Epithelial cell of esophagus (primary cell): ENCODE measurements around the gene SHROOM1.

Experiments
- DNase-seq: peaks from one replicate; pipeline ENCODE4 v3.0.0; 2010; ENCODE audit warnings: low read depth
- H3K4me3 ChIP-seq: 2 replicates; pipeline ENCODE4 v1.5.1; 2011; ENCODE audit warnings: mild to moderate bottlenecking, low read length, control low read depth
- TF ChIP-seq, protein P1 (sequence below): IDR thresholded peaks from 2 replicates; pipeline ENCODE4 v1.5.1; 2011; ENCODE audit warnings: low read depth, mild to moderate bottlenecking, low read length, control low read depth, inconsistent platforms; ENCODE audit not compliant: insufficient read depth; ENCODE audit errors: missing control alignments

Gene SHROOM1

DNA sequence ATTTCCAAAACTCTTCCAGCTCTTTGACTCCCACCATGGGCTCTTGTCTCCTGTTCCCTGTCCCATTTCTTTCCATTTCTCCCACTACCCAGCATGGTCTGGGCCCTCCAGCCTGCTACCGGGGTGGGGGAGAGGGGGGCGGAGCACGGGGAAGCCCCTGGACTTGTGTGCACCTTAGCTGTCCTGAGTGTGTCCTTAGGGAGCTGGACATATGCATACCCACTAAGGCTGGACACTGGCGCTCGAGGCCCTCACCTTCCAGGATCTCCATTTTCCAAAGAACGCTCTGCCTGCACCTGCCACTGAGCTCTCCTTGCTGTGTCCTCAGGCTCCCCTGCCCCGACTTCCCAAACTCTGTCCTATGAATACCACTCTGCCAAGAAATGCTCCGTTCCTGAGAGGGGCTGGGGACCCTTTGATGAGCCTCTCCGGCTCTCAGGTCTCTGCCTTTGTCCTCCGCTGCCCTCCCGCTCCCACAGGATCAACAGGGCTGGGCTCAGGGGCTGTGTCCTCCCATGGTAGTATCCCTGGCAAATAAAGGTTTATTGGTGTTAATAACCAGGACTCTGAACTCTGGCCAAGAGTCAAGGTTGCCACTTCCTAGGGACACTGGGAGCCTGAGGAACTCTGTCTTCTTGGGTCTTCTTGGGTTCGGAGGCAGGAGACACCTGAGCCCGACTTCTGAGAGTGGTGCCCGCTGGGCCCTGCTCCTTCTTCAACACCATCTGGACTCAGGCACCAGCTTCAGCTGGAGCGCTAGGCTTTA, 831 bp upstream of the SHROOM1 start:
- H3K4me3 ChIP-seq: no peak overlapping the region
- no peak for DNase-seq
- TF ChIP-seq, protein P1, sequence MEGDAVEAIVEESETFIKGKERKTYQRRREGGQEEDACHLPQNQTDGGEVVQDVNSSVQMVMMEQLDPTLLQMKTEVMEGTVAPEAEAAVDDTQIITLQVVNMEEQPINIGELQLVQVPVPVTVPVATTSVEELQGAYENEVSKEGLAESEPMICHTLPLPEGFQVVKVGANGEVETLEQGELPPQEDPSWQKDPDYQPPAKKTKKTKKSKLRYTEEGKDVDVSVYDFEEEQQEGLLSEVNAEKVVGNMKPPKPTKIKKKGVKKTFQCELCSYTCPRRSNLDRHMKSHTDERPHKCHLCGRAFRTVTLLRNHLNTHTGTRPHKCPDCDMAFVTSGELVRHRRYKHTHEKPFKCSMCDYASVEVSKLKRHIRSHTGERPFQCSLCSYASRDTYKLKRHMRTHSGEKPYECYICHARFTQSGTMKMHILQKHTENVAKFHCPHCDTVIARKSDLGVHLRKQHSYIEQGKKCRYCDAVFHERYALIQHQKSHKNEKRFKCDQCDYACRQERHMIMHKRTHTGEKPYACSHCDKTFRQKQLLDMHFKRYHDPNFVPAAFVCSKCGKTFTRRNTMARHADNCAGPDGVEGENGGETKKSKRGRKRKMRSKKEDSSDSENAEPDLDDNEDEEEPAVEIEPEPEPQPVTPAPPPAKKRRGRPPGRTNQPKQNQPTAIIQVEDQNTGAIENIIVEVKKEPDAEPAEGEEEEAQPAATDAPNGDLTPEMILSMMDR: no peak

DNA sequence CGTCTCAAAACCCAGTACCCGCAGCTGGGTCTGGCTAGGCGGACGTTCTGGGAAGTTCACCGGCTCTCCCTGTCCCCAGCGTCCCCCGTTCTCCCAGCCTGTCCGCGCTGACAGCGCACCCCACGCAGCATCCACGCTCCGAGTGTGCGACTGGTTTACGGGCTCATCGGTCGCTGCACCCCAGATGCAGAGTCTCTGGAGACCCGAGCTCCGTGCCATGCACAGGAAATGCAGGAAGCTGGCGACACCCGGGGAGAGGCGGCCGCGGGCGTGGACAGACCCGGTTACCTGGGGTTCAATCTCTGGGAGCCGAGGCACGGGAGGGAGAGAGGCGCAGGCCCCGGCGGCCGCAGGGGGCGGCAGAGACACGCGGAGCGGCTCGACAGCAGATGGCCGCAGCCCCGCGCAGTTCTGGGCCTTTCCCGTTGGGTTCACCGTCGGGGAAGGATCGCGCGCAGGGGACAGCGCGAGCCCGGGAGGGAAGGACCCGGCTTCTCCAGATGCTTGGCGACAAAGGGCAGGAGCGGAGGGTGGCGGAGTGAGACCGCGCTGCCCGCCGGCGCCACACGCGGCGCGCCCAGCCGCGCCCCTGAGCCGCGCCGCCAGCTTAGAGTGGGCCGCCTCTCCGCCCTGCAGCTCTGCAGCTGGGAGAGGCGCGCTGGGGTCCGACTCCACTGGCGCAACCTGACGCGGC, 558 bp downstream of the SHROOM1 start:
- TF ChIP-seq, protein P1: peak; percentile 65
- peak overlapping the region; percentile 48 for H3K4me3 ChIP-seq
- DNase-seq: peak; percentile 71

DNA sequence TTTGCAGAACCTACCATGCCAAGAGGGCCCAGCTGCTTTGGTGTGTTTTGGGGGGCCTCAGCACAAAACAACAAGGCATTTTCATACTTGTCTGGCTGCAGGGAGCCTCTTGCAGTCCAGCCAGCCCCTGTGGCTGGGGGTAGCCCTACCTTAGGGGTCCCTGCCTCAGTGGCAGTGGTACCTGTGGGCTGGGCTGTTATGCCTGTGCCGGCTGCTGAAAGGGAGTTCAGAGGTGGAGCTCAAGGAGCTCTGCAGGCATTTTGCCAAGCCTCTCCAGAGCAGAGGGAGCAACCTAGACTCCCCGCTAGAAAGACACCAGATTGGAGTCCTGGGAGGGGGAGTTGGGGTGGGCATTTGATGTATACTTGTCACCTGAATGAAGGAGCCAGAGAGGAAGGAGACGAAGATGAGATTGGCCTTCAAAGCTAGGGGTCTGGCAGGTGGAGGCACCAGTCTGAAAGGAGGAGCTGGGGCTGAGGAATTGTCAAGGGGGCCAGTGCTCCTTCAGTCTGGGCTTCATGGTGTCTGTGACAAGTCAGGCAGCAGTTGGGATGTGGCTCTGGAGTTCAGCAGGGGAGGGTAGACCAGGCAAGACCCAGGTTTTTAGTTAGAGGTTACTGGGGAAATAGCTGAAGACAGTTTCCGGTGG, 1.5 kb downstream of the SHROOM1 start:
- DNase-seq: no peak
- H3K4me3 ChIP-seq: no peak overlapping the region
- TF ChIP-seq, protein P1: no peak

DNA sequence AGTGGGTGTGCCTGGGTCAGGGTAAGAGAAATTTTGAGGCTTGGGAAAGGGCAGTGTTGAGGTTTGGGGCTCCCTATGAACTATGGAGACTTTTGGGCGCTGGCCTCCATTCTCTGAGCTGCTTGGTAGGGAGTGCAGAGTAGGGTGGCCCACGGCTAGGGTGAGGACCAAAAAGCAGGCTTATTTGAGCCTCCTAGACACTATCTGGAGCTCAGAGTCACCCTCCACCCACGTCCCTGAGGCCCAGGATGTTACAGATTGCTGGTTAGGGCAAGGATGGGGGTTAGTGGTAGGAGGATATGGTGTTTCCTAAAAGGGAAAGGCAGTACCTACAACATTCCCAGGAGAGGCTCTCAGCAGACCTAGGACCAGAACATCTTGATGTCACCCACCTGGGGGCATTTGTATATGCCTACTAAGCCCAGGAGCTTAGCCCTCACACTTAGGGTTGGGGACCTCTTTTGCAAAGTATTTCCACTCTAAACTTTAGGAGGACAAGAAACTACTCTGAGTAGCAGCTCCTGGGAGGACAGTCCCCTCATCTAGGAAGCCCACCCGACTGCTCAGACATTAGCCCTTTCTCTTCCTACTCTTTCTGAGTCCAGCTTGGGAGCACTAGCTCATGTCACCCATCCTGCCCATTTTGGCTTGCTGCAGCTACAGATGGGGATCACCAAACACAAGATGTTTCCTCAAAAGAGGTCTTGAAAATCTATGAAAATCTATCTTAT, 2.3 kb downstream of the SHROOM1 start:
- TF ChIP-seq, protein P1: no peak
- H3K4me3 ChIP-seq: no peak overlapping the region

DNA sequence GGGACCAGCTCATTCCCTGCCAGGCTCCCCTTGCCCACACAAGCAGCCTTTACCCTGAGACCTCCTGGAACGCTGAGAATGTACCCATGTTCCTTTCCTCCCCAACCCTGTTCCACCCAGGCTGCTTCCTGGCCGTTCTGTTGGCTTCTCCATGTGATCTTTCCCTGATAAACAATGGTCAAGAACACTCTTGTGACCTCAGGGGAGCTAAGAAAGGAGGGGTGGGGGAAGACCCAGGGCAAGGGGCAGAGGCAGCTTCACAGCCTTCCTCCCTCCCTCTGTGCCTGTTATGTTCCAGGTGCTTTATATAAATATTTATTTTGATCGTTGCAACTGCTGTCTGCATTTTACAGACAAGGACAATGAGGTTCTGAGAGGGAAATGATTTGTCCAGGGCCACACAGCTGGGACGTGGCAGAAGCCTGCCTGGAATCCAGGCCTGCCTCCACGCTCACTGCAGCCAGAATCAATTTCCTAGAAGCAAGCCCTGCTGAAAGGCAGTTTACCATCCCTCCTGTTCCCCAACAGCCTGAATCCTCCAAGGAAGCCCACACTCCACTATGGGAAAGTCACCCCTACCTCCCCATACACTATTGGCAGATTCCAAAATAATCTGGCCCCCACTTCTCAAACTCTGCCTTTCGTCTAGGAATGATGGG, 3.9 kb downstream of the SHROOM1 start:
- no peak overlapping the region for H3K4me3 ChIP-seq
- TF ChIP-seq, protein P1: no peak
- no peak for DNase-seq

More for the DNA sequence above, 2.3 kb downstream of the SHROOM1 start:
- DNase-seq: no peak

DNA sequence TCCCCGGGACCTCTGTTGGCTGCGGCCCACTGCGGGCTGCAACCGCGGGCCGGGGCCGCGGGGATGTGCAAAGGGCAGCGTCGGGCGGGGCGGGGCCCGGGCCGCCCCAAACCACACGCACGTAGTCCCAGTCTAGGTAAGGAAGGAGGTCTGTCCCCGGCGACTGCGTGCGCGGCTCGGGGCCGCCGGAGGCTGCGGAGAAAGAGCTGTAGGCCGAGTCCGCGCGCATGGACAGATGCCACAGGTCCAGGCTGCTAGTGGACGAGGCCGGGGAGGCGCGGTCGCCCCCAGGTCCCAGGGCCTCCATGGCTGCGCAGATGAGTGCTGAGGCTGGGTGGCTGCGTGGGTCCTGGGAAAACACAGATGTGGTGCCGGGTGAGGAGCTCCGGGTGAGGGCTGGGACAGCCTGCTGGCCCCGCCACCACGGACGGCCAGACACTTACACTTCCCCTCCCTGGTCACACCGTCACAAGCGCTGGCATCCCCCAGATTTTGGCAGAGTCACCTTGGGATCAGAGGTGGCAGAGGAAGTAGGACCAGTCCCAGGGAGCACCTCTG, 4.5 kb downstream of the SHROOM1 start:
- no peak for DNase-seq
- TF ChIP-seq, protein P1: no peak
- H3K4me3 ChIP-seq: no peak overlapping the region
